Posterior vena cava (tissue), 2 donors: ENCODE results near the gene FOXD3. TPM values are rescaled to one million over a fixed set of nuclear protein-coding genes. Genes with fewer than 3 reads are reported as not detected.
A peak's percentile ranks its signal among the peaks of the same experiment; 100 is the strongest.

Source experiments
- DNase-seq: peaks from one replicate; pipeline ENCODE4 v3.0.0-alpha.2; 2020; ENCODE audit warnings: low spot score
- intact Hi-C, 2 donors: fragments of 100-400 bp; cut with DNase I; formaldehyde crosslinking; loops; one replicate each; pipeline versions ENCODE4 v1.14.1 to v1.14.2; 2022 to 2023
- long read RNA-seq, 2 donors: library from polyadenylated mRNA; unstranded; transcript quantifications; one replicate each; pipeline ENCODE4 v2.0.0, GENCODE V29; 2020 to 2021
- total RNA-seq, 2 donors: library from RNA; stranded (reverse); fragmentation: NEBNext Ultra II Directional; extraction: Animal tissue kit (Norgen Biotek cat#: 25700); gene quantifications; one replicate each; pipeline ENCODE4 v1.2.1, GENCODE V29; 2021
- donor health status: DM: yes; HTN: yes; CAD: no.
- donor health status: DM: yes; HTN: yes; CAD: no.

FOXD3 gene
- under 1 TPM; 0.14 to 0.19 TPM for total RNA-seq
- long read RNA-seq, donor 1 = 0 reads
- long read RNA-seq, donor 2 = 0 reads

DNA sequence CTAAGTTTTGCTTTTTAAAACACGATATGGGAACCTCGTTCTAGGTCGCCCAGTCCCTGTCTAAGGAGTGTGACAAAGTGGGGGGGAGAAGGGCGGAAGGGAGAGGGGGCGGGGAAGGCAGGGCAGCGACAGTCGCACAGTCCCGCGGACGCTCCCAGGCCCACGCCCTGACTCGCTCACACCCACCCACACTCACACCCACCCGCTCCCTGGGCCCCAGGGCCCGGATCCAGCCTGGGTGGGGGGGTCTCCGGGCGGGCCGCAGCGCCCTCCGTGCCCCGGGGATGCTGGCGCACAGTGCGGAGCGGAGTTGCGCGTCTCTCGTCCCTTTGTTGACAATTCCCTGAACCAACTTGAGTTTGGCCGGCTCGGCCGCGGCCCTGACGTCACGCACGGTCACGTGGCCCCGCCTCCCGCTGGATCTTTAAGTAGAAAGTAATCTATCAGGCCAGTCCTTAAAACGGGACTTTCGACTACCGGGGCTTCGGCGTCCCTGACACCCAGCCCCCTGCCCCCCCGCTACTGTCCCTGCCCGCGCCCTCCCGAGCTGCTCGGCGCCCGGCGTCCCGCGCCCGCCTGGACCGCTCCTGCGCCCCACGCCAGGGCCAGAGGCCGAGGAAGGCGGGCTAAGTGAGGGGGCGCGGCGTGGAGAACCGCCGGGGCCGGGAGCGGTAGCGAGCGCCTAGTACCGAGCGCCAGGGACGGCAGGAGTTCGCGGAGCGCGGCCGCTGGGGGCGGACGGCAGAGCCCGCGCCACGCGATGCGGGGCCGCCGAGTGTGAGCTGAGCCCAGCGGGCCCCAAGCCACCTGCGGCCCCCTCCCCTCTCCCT is at the start of gene FOXD3:
FOXD3 (plus strand) TSS at position 454 of the 830 bp plus-strand sequence. CDS start 492 bp downstream, outside the sequence.
- intact Hi-C loops = no loop called here
- DNase-seq = peak; percentile 89

DNA sequence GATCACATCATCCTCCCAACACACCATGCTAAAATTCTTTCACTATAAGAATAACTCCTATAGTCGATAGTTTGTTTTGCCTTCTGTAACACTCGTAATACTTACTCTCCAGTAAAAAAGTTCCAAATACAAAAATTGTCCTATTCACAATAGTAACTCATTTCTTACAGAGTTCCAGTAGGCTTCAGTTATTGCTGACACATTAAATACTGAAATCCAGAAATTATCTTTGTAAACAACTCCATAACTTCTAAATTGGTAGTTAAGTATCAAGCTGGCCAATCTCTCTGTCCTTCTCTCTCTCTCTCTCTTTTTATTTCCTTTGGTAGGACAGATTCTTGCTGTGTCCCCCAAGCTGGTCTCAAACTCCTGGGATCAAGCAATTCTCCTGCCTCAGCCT is 49.6 kb upstream of the FOXD3 start:
- no peak for DNase-seq
- intact Hi-C loops = no loop called here

DNA sequence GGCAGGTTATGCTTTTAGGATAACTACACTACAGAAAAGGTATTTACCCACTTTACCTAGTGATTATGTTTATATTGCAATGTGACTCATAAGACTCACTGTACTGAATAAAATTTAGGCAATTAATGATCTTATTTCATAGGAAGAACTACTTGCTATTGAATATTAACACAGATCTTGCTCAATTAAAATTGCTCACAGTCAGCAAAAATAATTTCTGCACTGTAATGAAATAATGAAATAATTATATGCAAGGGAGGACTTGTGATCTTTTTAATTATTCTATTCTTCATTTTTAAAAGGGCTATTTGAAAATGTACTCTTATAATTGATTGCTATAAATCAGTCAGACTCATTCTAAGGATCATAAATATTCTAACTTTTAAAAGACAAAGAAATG is 48.0 kb upstream of the FOXD3 start:
- DNase-seq = no peak
- intact Hi-C loops = no loop called here

DNA sequence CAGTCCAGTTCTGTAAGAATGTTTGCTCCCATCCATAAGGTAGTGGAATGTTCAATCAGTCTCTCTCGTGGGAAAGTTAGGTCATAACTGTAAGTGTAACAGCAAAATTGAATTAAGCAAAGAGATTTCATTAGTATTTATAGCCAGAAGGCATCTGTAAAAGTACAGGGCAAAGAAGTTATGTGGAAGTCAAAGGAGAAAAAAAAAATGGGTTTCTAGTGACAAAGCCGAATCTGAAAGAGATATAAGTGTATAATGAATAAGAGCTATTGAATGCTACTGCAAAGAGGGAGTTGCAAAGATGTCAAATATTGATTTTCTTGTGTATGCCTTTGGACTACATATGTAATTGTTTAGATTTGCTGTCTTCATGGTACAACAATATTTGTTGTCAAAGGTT is 47.4 kb upstream of the FOXD3 start:
- no peak for DNase-seq
- intact Hi-C loops = no loop called here

DNA sequence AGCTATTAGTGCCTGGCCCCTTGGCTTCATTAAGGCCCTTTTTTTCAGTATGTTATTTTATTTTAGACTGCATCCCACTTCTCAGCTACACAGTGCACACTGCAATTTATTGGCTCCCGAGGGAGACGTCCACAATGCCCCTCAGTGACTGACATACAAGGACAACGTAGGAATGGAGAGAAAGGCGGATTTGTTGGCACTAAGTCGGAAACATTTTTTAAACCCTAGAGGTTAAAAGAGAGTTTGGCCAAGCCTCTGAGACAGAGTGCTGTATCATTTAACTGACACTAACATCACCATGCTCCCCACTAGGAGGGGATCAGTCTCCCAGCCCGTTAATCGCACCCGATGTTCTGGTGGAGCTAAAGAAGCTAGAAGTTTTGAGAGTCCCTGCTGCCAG is 45.7 kb upstream of the FOXD3 start:
- no peak for DNase-seq
- intact Hi-C loops = no loop called here

DNA sequence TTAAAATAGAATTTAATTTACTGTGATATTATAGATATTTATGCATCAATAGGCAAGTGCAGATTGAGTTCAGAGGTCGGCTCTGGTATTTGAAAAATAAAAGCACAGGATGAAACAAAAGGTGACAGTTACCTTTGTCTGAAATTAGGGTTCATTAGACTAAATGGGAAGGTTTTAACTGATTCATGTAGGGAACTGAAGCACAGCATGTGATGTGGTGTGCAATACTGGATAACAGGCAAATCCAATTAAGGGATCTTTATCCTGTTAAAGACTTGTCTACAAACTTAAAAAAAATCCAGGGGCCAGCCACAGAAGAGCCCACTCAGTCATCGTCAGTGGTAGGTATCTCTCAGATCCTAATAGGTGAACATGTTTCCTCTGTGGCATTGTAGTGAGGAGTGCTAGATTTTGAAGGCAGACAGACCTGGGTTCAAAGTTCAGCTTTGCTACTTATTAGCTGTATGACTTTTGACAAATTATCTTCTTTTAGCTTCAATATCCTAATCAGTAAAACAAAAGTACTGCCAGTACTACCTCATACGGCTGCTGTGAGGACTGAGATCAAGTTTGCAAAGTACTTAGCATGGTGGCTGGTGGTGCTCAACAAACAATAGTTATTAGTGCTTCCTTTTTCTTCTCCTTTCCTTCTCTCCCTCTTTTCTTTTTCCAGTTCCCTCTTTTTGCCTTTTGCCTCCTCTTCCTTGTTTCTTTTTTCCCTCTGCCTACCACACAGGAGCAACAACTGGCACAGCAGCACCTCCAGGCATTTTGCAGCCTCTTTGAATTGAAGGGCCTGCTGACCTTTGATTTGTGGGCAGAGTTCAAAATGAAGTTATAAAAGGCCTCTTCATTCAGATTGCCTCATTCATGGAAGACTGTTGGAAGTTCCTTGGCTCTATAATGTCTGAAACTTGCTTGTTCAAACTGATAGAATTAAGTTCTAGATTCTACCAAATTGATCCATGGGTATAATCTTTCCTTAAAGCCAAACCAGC is 44.9 kb upstream of the FOXD3 start:
- DNase-seq = no peak
- intact Hi-C loops = no loop called here

DNA sequence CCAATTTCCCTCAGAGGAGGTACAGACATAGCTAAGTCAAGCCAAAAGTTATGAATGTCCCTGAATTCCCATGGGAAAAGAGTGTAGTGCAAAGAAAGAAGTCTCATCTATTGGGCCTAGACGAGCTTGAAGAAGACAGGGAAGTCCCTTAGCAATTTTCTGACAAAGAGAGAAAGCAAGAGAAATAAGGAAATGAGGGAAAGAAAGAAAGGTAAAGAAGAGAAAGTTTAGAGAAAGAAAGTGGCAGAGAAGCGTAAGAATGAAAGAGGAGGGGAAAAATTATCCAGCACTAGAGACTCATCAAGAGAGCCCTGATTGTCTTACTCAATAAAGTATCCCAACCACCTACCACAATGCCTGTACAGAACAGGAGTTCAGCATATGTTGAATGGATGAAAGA is 40.6 kb upstream of the FOXD3 start:
- DNase-seq = no peak
- intact Hi-C loops = no loop called here

DNA sequence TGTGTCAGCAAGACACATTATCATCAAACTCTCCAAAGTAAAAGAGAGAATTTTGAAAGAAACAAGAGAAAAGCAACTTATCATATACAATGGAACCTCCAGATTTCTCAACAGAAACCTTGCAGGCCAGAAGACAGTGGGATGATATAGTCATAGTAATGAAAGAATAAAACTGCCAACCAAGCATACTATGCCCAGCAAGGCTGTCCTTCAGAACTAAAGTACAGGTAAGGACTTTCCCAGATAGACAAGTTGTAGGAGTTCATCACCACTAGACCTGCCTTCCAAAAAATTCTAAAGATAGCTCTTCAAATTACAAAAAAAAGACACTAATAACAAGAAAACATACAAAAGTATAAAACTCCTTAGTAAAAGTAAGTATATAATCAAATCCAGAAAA is 33.2 kb upstream of the FOXD3 start:
- intact Hi-C loops = no loop called here
- no peak for DNase-seq

DNA sequence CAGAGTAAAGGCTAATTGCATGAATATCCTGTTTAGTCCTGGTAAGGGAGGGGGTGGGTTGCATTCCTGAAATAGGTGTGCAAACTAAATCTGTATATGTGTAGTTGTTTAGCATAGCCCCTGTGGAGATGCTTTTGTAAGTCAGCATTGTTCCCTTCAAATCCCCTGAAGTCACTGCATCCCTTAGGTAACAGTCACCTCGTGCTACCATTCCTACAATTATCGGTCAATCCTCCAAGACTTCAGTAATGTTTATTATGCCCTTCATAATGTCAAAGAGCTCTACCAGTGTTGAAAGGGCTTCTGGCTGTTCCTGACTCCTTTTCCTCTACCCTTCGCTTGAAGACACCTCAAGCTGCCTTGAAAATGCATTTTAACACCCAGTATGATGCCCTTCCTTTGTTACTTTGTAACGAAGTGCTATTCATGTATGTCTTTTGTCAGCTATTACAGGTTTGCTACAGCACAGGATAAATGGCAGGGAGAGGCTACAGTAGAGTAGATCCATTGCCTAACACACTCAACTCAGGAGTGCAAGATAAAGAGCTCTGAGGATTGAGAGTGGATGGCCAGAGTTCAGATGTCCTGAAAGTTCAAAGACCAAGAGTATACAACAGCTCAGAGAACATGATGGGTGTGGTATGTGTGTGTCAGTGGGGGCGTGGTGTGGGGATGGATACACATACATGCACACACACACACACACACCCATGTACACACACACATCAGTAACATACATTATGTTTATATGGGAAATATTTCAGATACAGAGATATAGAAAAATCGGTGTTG is 27.4 kb upstream of the FOXD3 start:
- no peak for DNase-seq
- intact Hi-C loops = no loop called here

DNA sequence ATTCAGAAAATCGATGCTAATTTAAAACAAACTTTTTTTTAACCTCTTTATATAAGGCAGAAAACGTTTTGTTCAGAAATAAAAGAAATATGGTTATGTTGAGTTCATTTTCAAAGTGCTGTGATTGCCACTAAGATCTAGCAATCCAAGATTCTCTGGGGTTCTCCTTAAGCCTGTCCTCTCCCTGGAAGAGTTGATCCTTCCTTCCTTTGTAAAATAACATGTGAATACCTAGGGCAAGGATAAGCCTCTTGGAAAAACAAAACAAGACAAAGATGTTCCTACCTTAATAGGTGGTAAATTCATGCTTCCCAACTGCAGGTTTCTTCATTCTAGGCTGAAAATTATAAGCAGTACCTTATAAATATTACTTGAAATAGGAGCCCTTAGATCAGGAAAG is 18.0 kb upstream of the FOXD3 start:
- DNase-seq = no peak
- intact Hi-C loops = no loop called here

DNA sequence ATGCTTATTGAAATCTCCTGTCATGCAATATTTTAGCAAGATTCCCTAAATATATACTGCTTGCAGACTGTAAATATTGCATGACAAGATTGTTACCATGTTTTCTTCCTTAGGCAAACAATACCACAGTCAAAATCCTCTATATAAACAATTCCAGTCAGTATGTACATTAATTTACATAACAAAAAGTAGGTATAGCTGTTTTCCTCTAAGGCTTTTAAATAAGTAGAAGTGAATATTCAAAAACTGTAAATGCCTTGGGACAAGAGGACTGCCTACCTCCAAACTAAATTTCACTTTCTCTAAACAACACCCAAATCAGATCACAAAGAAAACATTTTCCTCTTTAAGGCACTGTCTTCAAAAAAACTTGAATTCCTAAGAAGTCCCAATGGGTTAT is 17.3 kb upstream of the FOXD3 start:
- intact Hi-C loops = no loop called here
- no peak for DNase-seq

DNA sequence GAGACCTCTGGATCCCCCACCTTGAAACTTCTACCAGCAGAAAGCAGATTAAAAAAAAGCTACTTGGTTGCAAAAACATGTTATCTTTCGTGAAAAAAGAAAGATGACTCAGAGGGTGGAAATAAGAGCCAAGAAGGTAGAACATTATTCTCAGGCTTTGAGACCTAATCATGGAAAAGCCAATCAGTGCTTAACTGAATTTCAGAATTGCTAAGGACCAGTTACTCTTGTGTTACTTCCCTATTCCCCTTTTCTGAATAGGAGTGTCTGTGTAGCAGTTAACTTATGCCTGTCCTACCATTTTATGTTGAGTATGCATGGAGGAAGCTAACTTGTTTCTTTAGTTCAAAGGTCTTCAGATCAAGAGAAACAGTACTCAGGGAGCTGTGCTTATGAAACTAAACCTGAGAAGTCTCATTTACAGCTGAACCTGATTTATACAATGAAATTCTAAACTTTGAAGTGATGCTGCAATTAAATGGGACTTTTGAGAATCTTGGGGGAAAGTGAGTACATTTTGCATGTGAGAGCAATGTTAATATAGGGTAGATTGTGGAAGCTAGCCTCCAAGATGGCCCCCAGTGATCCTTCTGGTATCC is 15.1 kb upstream of the FOXD3 start:
- intact Hi-C loops = no loop called here
- DNase-seq = no peak

DNA sequence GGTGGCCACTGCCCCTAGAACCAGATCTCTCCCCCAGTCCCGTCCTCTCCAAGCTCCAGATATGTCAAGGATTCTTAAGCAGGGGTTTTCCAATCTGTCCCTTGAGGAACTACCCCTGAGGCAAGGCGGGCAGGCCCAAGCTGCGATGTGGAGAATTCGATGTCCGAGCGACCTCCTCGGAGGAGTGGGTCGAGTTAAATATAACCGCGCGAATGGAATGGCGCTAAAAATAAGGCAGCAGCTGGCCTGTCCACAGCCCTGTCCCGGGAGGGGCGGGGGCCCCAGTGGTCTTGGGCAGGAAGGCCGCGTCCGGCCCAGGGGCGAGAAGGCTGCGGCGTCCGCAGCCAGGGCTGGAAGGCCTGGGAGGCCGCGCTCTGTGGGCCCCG is 5.8 kb upstream of the FOXD3 start:
- intact Hi-C loops = no loop called here
- no peak for DNase-seq

DNA sequence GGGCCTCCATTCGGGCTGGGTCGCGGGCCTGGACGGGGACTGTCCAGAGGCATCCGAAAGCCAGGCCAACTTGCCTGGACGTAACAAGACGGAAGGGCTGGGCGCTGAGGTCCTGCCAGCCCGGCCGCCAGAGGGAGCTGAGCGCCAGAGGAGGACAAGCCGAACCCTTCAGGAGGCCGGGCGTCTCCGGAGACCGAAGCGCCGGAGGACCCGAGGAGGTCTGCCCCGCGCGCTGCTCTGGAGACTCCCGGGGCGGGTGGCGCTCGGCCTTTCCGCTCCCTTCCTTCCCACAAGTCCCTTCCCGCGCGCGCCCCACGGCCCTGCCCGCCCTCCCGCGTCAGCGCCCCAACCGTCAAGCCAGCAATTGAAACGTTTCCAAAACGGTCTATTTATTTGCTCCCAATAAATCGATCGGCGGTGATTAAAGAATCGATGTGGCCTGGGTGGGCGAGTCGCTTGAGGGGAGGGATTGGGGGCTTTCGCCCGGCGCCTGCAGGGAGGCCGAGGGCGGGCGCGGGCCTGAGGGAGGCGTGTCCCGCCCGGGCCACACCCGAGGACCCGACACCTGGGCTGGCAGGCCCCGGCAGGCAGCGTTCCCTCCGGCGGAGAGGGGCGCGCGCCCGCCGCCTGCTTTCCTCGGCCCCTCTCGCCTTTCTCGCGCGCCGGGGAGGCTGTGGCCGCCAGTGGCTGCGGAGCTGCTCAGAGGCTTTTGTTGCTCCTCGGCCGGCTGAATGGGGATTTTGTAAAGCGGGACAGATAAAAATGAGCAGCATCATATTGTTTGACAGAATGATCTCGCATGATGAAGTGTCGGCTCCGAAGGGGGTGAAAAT is 5.2 kb upstream of the FOXD3 start:
- peak; percentile 89 for DNase-seq
- intact Hi-C loops = no loop called here

DNA sequence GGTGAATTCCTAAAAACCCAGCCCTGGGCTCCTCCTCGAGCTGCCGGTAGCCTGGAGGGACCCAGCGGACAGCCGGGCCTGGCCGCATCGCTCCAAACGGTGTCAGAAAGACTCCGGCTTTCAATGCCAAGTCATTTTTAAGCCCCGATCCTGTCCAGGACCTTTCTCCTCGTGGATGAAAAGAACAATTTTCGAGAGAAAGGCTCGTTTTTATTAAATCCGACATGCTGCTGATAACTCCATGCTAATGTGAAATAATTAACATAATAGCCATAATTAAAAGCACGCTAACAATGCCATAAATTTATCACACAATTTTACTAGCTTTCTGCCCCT is 4.6 kb upstream of the FOXD3 start:
- intact Hi-C loops = no loop called here
- DNase-seq = no peak

DNA sequence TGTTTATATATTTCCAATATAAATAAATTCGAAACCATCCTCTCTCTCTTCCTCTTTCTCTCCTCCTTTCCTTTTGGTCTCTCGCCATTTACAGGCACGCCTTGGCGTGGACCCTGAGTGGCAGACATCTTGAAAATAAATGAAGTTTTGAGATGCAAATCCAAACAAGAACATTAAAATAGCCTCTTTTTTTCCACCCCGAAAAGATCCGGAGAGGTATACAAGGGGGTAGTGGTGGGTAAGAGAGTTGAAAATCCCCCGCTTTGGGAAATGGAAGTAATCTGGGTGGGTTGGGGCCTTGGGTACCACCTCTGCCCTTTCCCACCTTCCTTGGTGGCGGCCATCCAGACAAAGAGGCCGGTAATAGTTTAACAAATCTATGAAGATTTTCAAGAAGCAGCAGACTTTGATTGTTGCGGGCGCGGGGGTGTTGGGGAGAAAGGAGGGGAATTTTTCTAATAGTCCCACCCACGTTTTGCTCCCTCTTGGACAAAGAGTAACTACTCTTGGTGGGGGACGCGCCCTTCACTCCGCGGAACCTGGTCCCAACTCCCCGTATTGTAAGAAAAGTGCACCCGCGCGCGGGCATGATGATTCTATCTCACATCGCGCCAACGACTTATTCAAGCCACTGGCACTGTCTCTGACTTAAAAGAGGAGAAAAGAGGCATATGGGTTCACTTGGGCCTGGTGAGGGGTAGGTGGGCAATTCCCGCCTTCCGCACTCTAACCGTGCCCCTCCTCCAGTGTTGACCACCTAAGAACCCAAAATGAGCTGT is 4.0 kb upstream of the FOXD3 start:
- no peak for DNase-seq
- intact Hi-C loops = no loop called here

DNA sequence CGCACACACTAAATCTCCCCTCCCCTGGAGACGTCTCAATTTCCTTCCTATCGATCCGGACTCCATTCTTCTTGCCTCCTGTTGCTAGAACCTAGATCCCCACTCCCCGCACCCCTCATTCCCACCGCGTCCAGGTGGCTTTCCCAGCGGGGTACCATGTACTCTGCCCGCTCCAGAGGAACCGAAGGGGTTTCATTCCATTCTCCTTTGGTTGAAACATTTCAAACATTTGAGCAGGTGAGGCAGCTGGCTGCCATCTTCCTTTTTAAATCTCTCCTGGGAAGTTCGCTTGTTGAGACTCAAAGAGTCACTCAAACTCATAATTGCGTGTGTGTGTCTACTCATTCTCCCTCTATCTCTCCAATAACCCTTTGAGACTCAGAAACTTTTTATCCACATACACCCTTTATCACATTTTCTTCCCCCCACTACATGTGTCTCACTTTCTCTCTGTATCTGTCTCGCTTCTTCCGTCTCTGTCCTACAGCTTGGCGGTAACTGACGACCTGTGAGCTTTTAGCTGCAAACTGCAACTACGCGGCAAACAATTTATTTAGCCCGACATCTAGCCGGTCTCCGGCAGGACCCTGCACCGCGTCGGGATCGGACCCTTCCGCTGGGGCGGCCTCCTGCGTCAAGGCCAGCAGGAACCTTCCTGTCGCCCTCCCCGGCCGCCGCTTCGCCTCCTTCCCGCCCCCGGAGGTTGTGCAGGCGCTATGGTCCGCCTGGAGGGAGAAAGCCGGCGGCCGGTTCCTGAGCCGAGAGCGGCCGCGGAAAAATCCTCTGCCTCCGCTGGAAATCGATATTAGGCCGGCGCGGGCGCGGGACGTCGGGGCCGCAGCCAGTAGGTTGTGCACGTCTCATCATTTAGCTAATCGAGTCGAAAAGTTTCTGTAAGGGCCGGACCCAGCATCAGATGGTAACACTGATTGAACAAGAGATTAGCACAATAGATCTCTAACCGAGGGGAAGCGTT is 3.0 kb upstream of the FOXD3 start:
- no peak for DNase-seq
- intact Hi-C loops = no loop called here
